Ishikawa (cell line): ENCODE results near the gene TIA1.

Experiments used
- CEBPB ChIP-seq: IDR thresholded peaks from 2 replicates; pipeline ENCODE4 v1.6.1; 2012
- CREB1 ChIP-seq: IDR thresholded peaks from 2 replicates; pipeline ENCODE4 v1.6.1; 2012; ENCODE audit warnings: low read depth
- EP300 ChIP-seq: IDR thresholded peaks from 2 replicates; pipeline ENCODE4 v1.6.1; 2012; ENCODE audit warnings: borderline replicate concordance
- FOXM1 ChIP-seq: IDR thresholded peaks from 2 replicates; pipeline ENCODE4 v1.6.1; 2012; ENCODE audit warnings: low read depth, borderline replicate concordance
- NFIC ChIP-seq: IDR thresholded peaks from 2 replicates; pipeline ENCODE4 v1.6.1; 2012
- RAD21 ChIP-seq: IDR thresholded peaks from 2 replicates; pipeline ENCODE4 v1.6.1; 2012; ENCODE audit warnings: low read depth
- REST ChIP-seq: IDR thresholded peaks from 2 replicates; pipeline ENCODE4 v1.6.1; 2012; ENCODE audit warnings: low read depth, mild to moderate bottlenecking
- TAF1 ChIP-seq: IDR thresholded peaks from 2 replicates; pipeline ENCODE4 v1.6.1; 2012; ENCODE audit warnings: low read depth, mild to moderate bottlenecking
- TCF12 ChIP-seq: IDR thresholded peaks from 2 replicates; pipeline ENCODE4 v1.6.1; 2012; ENCODE audit warnings: low read depth
- TEAD4 ChIP-seq: IDR thresholded peaks from 2 replicates; pipeline ENCODE4 v1.6.1; 2012
- YY1 ChIP-seq: IDR thresholded peaks from 2 replicates; pipeline ENCODE4 v1.6.1; 2012; ENCODE audit warnings: low read depth
- ZBTB7A ChIP-seq: IDR thresholded peaks from 2 replicates; pipeline ENCODE4 v1.6.1; 2012; ENCODE audit warnings: low read depth
- TF ChIP-seq, protein P1 (sequence below): IDR thresholded peaks from 2 replicates; pipeline ENCODE4 v1.6.1; 2012

DNA sequence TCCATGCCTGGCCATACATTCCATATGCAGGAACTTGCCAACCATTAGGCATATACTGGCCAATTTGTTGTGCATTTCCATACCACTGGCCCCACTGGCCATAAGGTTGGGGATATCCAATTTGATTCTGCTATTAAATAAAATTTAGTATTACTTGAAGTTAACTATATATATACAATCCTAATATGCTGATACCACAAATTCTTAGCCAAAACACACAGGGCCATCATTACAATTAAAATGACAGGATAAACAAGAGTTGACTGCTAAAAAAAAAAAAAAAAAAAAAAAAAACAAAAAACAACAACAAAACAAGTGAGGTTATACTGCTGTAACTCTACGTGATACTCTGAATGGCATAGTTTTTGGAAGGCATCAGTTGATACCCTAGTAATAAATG lies 34.1 kb downstream of the TIA1 start:
- TF ChIP-seq YY1 (no peak), CEBPB (no peak), REST (no peak), RAD21 (no peak), EP300 (no peak), ZBTB7A (no peak), NFIC (no peak), TEAD4 (no peak), FOXM1 (no peak), CREB1 (no peak), TAF1 (no peak), TCF12 (no peak)
- TF ChIP-seq, protein P1, sequence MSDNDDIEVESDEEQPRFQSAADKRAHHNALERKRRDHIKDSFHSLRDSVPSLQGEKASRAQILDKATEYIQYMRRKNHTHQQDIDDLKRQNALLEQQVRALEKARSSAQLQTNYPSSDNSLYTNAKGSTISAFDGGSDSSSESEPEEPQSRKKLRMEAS, result no peak
